ENCODE data around the gene COX6A2. TPM values are rescaled to one million over a fixed set of nuclear protein-coding genes. Genes with fewer than 3 reads are reported as not detected.
A peak's percentile ranks its signal among the peaks of the same experiment; 100 is the strongest.
"Not testable (repeated sequence)": the region's sequence is repeated elsewhere in the genome, so short reads cannot be mapped to it uniquely, and the experiment has no call there.

COX6A2 gene
- total RNA-seq, 2 experiments from 2014 or later: not detected

DNA sequence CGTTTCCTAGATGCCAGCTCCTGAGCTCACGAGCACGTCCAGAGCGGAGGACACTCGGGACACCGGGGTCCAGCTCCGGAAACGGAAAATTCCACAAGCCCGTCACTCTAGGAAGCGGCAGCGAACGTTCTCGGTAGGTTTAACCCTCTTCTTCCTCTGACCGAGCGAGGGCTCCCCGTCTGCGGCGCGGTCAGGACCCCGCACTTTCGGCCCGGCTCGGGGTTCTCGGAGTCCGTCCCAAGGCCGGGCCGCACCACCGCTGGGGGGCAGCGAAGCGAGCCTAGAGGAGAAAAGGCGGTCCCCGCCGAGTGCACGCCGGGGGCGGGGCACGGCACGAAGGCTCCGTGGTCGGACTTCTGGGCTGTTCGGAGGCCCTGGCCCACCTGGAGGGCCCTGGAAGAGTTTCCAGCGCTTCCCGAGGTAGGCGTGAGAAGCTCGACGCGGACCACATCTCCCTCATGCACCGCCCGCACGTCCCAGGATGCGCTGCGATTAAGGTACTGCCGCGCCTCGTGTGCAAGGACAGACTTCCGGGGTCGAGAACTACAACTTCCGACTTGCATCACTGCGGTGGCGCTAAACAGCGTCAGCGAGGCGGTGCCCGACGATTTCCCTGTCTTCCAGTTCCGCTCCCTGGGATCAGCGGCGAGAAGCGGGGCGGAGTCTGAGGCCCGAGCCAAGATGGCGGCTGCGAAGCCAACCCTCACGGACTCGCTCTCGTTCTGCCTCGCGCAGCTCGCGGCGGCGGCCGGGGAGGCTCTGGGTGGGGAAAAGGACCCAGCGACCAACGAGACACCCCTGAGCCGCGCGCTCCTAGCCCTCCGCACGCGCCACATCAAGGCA is 30.9 kb upstream of the COX6A2 start, which contains the start of gene ARMC5:
Gene ARMC5 (plus strand): TSS at position 658 of the 843 bp plus-strand sequence. CDS start 24 bp downstream, at position 682.
- POLR2A ChIA-PET: interaction anchor here (0.7 to 5.9 kb wide), 27 partner anchors 13 to 517 kb away, joined by 3 to 36 read pairs (median 5); partner anchors contain the start of genes FUS, KAT8, PYCARD and RUSF1
- peak within 1 kb of the TSS; percentile 97 for H3K27ac Mint-ChIP-seq
- H3K27me3 Mint-ChIP-seq: no peaks in the 10 kb centered on the region
- H3K9me3 Mint-ChIP-seq: no peaks in the 10 kb centered on the region
- peak within 1 kb of the TSS; percentile 92 for H3K4me3 Mint-ChIP-seq
- peaks cover 38% of the 10 kb centered on the region for H3K4me1 Mint-ChIP-seq
- ATAC-seq (ENCODE audit: low read depth) (peak; percentile 66), DNase-seq (peak; percentile 95)
- peaks cover 14% of the 10 kb centered on the region for H3K36me3 Mint-ChIP-seq

DNA sequence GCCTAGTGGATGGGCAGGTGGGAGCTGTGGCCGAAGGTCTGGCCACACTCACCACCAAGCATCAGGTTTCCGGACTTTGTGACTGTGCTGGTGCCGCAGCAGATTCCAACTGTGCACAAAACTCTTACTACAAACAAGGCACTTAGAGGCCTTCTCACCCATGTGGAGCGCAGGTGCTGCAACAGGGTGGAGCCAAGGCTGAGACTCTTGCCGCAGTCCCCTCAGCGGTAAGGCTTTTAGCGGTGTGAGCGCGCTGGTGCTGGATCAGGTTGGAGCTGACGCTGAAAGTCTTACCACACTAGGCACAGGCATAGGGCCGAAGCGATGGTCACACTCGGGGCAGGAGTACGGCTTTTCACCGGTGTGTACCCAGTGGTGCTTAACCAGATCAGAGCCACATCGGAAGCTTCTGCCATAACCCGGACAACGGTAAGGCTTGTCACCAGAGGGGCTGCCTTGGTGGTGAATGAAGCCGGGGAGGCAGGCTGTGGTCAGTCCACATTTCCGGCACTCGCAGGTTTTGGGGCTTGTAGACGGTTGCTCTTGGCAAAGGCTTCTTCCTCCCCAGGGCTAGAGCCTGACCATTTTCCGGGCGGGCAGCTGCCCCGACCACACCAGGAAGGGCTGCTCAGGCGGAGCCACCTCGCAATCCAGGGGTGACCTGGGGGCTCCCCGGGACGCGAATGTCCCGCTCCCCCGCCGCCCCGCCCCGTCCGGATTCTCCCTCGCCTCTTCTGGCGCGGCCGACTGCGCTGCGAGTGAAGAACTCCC is 30.1 kb upstream of the COX6A2 start:
- H3K27me3 Mint-ChIP-seq: no peaks in the 10 kb centered on the region
- H3K36me3 Mint-ChIP-seq: peaks cover 13% of the 10 kb centered on the region
- ATAC-seq (ENCODE audit: low read depth) (peak; percentile 31), DNase-seq (peak; percentile 83)
- POLR2A ChIA-PET: interaction anchor here (0.7 to 5.9 kb wide), 20 partner anchors 16 to 516 kb away, joined by 3 to 36 read pairs (median 7); partner anchors contain the start of genes FUS, KAT8, PYCARD and RUSF1
- H3K4me1 Mint-ChIP-seq: peaks cover 41% of the 10 kb centered on the region
- no peaks in the 10 kb centered on the region for H3K9me3 Mint-ChIP-seq
- H3K4me3 Mint-ChIP-seq: peak overlapping the region; percentile 87
- H3K27ac Mint-ChIP-seq: peak overlapping the region; percentile 97

DNA sequence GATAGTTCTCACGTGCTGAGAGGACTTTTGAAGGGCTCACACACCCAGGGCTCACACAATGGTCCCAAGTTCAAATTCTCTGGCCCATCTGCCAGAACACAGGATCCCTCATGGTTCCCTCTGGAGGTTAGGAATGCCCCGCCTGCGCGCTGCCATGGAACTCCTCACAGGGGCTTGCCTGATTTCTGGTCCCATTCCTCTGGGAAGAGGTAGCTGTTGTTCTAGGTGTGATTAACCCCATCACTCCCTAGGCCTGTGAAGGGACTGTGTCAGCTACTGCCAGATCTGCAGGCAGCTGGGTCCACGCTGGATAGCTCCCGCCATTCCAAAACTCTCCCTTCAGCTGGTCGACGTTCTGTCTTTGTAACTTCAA is 28.8 kb upstream of the COX6A2 start:
- DNase-seq: no peak
- Mint-ChIP-seq H3K9me3 (no peaks in the 10 kb centered on the region), H3K36me3 (peaks cover 13% of the 10 kb centered on the region), H3K4me1 (peaks cover 45% of the 10 kb centered on the region), H3K4me3 (peak overlapping the region; percentile 87), H3K27ac (no peak overlapping the region), H3K27me3 (no peaks in the 10 kb centered on the region)
- POLR2A ChIA-PET: interaction anchor here (0.6 to 5.9 kb wide), 5 partner anchors 13 to 315 kb away, joined by 3 to 23 read pairs (median 13); partner anchors contain the start of genes PYCARD and RUSF1
- no peak for ATAC-seq (ENCODE audit: low read depth)

DNA sequence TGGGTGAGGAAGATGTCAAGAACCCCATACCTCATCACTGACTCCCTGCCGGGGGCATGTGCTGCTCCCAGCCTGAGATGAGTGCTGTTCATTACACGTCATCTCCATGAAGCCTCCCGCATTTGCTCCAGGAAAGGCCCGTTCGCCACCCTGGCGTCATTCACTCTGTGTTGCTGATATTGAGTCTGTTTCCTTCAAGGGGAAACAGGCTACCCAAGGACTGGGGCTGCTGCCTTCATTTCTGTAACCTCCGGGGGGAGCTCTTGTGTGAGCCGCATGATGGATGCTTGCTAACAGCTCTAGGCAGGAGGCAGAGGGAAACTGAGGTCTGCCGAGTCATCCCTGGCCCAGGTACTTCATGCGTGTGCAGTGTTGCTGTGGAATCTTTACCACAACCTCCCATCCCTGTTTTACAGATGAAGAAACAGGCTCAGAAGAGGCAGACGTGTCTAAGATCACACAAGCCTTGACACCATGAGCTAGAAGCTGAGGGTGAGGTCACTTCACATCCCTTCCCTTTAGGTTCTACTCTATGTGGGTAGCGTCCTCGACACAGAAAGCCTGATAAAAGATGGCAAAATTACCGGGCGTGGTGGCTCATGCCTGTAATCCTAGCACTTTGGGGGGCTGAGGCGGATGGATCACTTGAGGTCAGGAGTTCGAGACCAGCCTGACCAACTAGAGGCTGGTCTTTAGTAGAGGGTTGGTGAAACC is 27.6 kb upstream of the COX6A2 start:
- H3K4me3 Mint-ChIP-seq: peak overlapping the region; percentile 68
- ATAC-seq (ENCODE audit: low read depth): no peak

DNA sequence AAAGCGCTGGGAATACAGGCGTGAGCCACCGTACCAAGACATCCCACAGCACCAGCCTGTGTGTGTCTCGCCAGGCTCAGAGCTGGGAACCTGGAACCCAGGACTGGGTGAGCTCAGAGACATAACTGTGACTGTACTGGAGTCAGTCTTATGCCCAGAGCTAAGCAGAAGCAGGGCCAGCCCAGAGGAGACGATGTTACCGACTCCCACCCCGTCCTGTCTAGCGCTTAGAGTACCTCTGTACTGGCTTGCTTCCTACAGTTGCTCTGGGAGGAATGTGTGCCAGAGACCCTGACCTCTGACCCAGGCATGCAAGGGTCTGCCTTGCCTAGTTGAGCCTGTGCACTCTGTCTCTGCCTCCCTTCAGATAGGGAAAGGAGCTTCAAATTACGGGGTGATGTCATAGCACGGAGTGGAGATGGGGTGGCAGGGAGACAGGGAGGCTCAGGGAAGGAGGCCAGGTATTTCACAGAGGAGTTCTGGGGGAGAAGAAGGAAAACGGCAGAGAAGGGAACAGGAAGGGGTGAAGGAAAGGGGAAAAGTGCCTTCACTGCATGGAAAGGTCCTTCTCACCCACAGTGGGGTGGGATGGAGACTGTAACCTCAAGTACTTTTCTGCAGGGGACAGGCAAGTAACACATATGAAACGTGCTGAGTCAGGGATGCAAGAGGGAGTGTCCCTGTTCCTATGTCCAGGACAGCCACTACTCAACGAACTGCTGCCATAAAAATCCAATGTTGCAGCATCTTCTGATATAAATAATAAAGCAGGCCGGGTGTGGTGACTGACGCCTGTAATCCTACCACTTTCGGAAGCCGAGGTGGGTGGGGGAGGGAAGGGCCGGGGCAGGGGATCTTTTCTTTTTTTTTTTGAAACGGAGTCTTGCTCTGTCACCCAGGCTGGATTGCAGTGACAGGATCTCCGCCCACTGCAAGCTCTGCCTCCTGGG is 25.4 kb upstream of the COX6A2 start:
- no peaks in the 10 kb centered on the region for H3K9me3 Mint-ChIP-seq
- DNase-seq (no peak), ATAC-seq (ENCODE audit: low read depth) (no peak)
- peak overlapping the region; percentile 9 for H3K27ac Mint-ChIP-seq
- peaks cover 37% of the 10 kb centered on the region for H3K4me1 Mint-ChIP-seq
- H3K4me3 Mint-ChIP-seq: no peak overlapping the region
- H3K27me3 Mint-ChIP-seq: no peaks in the 10 kb centered on the region
- POLR2A ChIA-PET: interaction anchor here (0.7 kb wide), 1 partner anchor 126 kb away, joined by 3 read pairs; no protein-coding TSS in a partner anchor
- peaks cover 13% of the 10 kb centered on the region for H3K36me3 Mint-ChIP-seq

More for the DNA sequence above, 27.6 kb upstream of the COX6A2 start:
- peaks cover 13% of the 10 kb centered on the region for H3K36me3 Mint-ChIP-seq
- POLR2A ChIA-PET: interaction anchor here (0.6 to 5.9 kb wide), 6 partner anchors 32 to 418 kb away, joined by 3 to 23 read pairs (median 4); partner anchors contain the start of genes FUS, RUSF1 and ZNF267
- peak overlapping the region; percentile 49 for H3K27ac Mint-ChIP-seq
- H3K27me3 Mint-ChIP-seq: no peaks in the 10 kb centered on the region
- H3K4me1 Mint-ChIP-seq: peaks cover 47% of the 10 kb centered on the region
- DNase-seq: peak; percentile 50
- H3K9me3 Mint-ChIP-seq: no peaks in the 10 kb centered on the region

DNA sequence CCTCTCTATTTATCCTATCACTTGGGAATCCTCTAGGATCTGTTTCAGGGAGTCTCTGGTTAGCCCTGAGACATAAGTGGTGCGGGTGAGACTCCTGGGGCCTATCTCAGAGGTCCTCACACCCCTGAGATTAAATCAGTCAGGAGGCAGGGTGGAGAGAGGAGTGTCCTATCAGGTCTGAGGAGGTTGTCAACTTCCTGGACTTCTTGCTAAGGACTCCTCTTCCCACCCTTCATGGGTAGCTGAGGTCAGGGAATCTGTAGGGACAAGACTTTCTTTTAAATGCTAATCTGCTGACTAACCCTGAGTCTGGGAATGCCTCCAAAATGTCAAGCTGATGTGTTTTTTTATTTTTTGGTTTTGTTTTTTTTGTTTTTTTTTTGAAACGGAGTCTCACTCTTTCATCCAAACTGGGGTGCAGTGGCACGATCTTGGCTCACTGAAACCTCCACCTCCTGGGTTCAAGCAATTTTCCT is 24.5 kb upstream of the COX6A2 start:
- ATAC-seq (ENCODE audit: low read depth) (no peak), DNase-seq (no peak)
- peaks cover 33% of the 10 kb centered on the region for H3K4me1 Mint-ChIP-seq
- H3K36me3 Mint-ChIP-seq: peaks cover 13% of the 10 kb centered on the region
- POLR2A ChIA-PET: interaction anchor here (0.7 kb wide), 1 partner anchor 13 kb away, joined by 3 read pairs; no protein-coding TSS in a partner anchor
- H3K4me3 Mint-ChIP-seq: no peak overlapping the region
- H3K27me3 Mint-ChIP-seq: no peaks in the 10 kb centered on the region
- H3K9me3 Mint-ChIP-seq: no peaks in the 10 kb centered on the region
- peak overlapping the region; percentile 51 for H3K27ac Mint-ChIP-seq

DNA sequence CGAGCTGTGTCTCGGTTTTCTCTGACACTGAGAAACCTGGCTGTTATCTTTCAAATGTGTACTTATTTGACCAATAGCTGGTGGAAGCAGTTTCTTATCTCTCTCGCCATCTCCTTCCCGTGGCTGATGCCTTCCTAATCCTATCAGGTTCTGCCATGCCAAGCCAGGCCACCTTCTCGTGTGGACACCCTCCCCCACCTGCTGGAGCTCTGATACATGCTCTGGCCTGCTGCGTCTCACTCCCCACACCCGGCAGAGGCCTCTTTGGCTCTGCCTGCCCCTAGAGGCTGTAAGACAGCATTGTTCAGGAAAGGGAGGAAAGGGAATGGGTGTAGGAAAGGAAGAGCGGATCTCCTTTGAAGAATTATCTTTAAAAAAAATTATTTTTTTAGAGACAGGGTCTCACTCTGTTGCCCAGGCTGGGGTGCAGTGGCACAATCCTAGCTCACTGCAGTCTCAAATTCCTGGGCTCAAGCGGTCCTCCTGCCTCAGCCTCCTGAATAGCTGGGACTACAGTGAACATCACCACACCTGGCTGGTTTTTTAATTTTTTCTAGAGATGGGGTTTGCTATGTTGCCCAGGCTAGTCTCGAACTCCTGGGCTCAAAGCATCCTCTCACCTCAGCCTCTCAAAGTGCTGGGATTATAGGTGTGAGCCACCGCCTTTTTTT is 23.7 kb upstream of the COX6A2 start:
- Mint-ChIP-seq H3K27ac (no peak overlapping the region), H3K4me3 (no peak overlapping the region), H3K36me3 (peaks cover 11% of the 10 kb centered on the region), H3K9me3 (no peaks in the 10 kb centered on the region), H3K27me3 (no peaks in the 10 kb centered on the region), H3K4me1 (peaks cover 30% of the 10 kb centered on the region)
- ATAC-seq (ENCODE audit: low read depth): no peak
- DNase-seq: no peak
- POLR2A ChIA-PET: interaction anchor here (0.6 to 1.0 kb wide), 4 partner anchors 9 to 378 kb away, joined by 3 read pairs; partner anchors contain the start of genes ZNF646 and ZNF668

DNA sequence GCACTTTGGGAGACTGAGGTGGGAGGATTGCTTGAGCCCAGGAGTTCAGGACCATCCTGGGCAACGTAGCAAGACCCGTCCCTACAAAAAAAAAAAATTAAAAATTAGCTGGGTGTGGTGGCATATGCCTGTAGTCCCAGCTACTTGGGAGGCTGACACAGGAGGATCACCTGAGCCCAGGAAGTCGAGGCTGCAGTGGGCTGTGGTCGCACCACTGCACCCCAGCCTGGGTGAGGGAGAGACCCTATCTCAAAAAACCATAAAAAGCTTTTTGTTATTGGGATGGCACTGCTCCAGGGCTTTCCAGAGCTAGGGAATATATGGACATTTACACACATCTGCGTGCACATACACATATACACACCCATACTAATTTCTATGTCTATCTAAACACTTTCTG is 23.0 kb upstream of the COX6A2 start:
- POLR2A ChIA-PET: interaction anchor here (0.8 to 1.0 kb wide), 2 partner anchors 9 to 377 kb away, joined by 3 read pairs; partner anchors contain the start of genes ZNF646 and ZNF668
- DNase-seq (no peak), ATAC-seq (ENCODE audit: low read depth) (no peak)
- no peaks in the 10 kb centered on the region for H3K27me3 Mint-ChIP-seq
- peaks cover 27% of the 10 kb centered on the region for H3K4me1 Mint-ChIP-seq
- peak overlapping the region; percentile 3 for H3K27ac Mint-ChIP-seq
- no peaks in the 10 kb centered on the region for H3K9me3 Mint-ChIP-seq
- H3K36me3 Mint-ChIP-seq: peaks cover 9% of the 10 kb centered on the region
- no peak overlapping the region for H3K4me3 Mint-ChIP-seq

DNA sequence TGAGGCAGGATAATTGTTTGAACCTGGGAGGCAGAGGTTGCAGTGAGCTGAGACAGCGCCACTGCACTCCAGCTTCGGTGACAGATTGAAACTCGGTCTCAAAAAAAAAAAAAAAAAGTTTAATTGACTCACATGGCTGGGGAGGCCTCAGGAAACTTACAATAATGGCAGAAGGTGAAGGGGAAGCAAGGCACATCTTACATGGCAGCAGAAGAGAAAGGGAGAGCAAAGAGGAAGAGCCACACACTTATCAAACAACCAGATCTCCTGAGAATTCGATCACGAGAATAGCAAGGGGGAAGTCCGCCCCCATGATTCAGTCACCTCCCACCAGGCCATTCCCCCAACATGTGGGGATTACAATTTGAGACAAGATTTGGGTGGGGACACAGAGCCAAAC is 17.8 kb upstream of the COX6A2 start:
- H3K4me1 Mint-ChIP-seq; H3K36me3 Mint-ChIP-seq; H3K27ac Mint-ChIP-seq; H3K27me3 Mint-ChIP-seq; ATAC-seq (ENCODE audit: low read depth); H3K4me3 Mint-ChIP-seq; DNase-seq; H3K9me3 Mint-ChIP-seq: not testable (repeated sequence)
- POLR2A ChIA-PET: interaction anchor here (0.7 to 1.1 kb wide), 2 partner anchors 61 to 245 kb away, joined by 3 to 5 read pairs; no protein-coding TSS in a partner anchor

DNA sequence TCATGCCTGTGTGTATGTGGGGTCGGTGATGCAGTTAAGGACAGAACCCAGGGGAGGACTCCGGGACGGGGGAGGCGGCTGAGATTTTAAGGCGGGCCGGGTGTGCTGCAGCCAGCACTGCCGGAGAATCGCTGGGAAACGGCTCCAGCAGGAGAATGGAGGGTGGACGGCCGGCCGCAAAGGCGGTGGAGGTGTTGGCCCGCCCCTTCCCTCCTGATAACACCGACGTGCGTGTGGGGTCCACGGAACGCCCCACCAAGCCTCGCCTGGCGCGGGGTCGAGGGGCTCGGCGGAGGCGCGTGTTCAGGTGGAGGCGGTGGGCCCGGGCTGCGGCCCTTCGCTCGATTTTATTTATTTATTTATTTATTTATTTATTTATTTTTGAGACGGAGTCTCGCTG is 13.8 kb upstream of the COX6A2 start:
- POLR2A ChIA-PET: interaction anchor here (0.6 to 2.0 kb wide), 11 partner anchors 16 to 299 kb away, joined by 3 to 11 read pairs (median 6); partner anchors contain the start of genes FUS and PYCARD
- no peaks in the 10 kb centered on the region for H3K9me3 Mint-ChIP-seq
- peak overlapping the region; percentile 69 for H3K27ac Mint-ChIP-seq
- ATAC-seq (ENCODE audit: low read depth) (no peak), DNase-seq (no peak)
- no peaks in the 10 kb centered on the region for H3K36me3 Mint-ChIP-seq
- H3K27me3 Mint-ChIP-seq: no peaks in the 10 kb centered on the region
- H3K4me1 Mint-ChIP-seq: peaks cover 18% of the 10 kb centered on the region
- peak overlapping the region; percentile 69 for H3K4me3 Mint-ChIP-seq

DNA sequence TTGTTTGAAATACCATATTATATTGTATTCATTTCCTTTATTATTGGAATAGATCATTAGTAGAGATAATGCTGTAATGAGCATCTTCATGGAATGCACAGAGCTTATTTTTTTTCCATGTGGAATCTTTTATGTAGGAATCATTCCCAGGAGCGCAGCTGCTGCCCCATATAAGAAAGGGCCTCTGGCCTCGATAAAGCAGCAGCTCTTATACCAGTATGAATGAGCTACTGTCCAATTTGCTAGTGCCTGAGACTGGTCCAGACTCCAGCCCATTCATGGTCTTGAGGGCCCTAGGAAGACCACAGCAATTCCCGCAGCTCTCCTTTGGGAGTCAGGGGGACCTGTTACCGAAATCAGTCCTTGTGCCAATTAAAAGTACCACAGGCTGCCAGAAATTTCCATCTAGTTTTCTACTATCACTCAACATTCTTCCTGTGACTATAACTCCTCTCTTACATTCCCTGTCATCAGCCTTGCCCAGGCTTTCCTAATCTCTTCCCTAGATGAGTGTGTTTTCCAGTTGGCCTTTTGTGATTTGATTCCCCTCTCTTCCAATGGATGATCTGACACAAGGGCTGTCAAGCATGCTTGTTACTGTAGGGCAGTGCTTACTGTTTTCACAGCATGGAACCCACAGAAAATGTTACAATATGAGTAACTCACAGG is 12.5 kb upstream of the COX6A2 start:
- no peak for DNase-seq
- no peak for ATAC-seq (ENCODE audit: low read depth)
- POLR2A ChIA-PET: interaction anchor here (0.6 to 1.0 kb wide), 4 partner anchors 12 to 392 kb away, joined by 3 to 7 read pairs (median 4); partner anchors contain the start of gene PYCARD
- H3K4me1 Mint-ChIP-seq: peaks cover 18% of the 10 kb centered on the region
- no peaks in the 10 kb centered on the region for H3K27me3 Mint-ChIP-seq
- no peak overlapping the region for H3K27ac Mint-ChIP-seq
- no peaks in the 10 kb centered on the region for H3K36me3 Mint-ChIP-seq
- no peak overlapping the region for H3K4me3 Mint-ChIP-seq
- H3K9me3 Mint-ChIP-seq: no peaks in the 10 kb centered on the region
